Neural cell (in vitro differentiated cells): Measurements from ENCODE around the gene SBK1.

Source experiments
- POLR2AphosphoS5 ChIP-seq: IDR thresholded peaks from 2 replicates; pipeline ENCODE4 v1.6.1; 2012
- TAF1 ChIP-seq: IDR thresholded peaks from 2 replicates; pipeline ENCODE4 v1.6.1; 2012; ENCODE audit warnings: low read depth
- TF ChIP-seq, protein P1 (sequence below): IDR thresholded peaks from 2 replicates; pipeline ENCODE4 v1.6.1; 2012; ENCODE audit warnings: borderline replicate concordance
- TF ChIP-seq, protein P2 (sequence below): fragments of 450-650 bp; IDR thresholded peaks from 2 replicates; pipeline ENCODE4 v1.5.1; 2014; ENCODE audit warnings: antibody characterized with exemption, mild to moderate bottlenecking, moderate library complexity; ENCODE audit not compliant: poor library complexity, severe bottlenecking

DNA sequence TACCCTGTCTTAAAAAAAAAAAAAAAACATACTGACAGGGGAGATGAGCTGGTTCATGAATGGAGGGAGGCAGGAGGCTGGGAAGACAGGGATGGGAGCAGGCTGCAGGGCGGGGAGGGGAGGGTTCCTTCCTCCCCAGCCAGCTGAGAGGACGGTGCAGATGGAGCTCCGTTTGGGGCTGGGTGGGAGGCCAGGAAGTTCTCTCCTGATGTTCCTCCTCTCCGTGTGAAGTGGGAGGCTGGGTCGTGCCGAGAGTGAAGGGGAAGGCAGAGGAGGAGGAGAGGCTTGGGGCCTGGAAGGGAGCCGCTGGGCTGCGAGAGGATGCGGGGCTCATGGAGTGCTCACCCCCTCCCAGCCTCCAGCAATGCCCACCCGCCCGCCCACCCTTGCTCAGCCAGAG, 21.3 kb downstream of the SBK1 start:
- no peak for TF ChIP-seq TAF1
- TF ChIP-seq, protein P1, sequence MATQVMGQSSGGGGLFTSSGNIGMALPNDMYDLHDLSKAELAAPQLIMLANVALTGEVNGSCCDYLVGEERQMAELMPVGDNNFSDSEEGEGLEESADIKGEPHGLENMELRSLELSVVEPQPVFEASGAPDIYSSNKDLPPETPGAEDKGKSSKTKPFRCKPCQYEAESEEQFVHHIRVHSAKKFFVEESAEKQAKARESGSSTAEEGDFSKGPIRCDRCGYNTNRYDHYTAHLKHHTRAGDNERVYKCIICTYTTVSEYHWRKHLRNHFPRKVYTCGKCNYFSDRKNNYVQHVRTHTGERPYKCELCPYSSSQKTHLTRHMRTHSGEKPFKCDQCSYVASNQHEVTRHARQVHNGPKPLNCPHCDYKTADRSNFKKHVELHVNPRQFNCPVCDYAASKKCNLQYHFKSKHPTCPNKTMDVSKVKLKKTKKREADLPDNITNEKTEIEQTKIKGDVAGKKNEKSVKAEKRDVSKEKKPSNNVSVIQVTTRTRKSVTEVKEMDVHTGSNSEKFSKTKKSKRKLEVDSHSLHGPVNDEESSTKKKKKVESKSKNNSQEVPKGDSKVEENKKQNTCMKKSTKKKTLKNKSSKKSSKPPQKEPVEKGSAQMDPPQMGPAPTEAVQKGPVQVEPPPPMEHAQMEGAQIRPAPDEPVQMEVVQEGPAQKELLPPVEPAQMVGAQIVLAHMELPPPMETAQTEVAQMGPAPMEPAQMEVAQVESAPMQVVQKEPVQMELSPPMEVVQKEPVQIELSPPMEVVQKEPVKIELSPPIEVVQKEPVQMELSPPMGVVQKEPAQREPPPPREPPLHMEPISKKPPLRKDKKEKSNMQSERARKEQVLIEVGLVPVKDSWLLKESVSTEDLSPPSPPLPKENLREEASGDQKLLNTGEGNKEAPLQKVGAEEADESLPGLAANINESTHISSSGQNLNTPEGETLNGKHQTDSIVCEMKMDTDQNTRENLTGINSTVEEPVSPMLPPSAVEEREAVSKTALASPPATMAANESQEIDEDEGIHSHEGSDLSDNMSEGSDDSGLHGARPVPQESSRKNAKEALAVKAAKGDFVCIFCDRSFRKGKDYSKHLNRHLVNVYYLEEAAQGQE, result no peak
- TF ChIP-seq, protein P2, sequence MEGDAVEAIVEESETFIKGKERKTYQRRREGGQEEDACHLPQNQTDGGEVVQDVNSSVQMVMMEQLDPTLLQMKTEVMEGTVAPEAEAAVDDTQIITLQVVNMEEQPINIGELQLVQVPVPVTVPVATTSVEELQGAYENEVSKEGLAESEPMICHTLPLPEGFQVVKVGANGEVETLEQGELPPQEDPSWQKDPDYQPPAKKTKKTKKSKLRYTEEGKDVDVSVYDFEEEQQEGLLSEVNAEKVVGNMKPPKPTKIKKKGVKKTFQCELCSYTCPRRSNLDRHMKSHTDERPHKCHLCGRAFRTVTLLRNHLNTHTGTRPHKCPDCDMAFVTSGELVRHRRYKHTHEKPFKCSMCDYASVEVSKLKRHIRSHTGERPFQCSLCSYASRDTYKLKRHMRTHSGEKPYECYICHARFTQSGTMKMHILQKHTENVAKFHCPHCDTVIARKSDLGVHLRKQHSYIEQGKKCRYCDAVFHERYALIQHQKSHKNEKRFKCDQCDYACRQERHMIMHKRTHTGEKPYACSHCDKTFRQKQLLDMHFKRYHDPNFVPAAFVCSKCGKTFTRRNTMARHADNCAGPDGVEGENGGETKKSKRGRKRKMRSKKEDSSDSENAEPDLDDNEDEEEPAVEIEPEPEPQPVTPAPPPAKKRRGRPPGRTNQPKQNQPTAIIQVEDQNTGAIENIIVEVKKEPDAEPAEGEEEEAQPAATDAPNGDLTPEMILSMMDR, result no peak
- TF ChIP-seq POLR2AphosphoS5, result no peak
